OCI-LY1 (cell line): Measurements from ENCODE around the gene FAM13C.

Source experiments
- CTCF ChIP-seq: fragments of 200-600 bp; sonication (generic), shearing (Covaris generic); IDR thresholded peaks from 2 replicates; pipeline ENCODE4 v1.5.1; 2017; ENCODE audit warnings: mild to moderate bottlenecking, antibody characterized with exemption, low read length, moderate library complexity, mixed read lengths
- EZH2 ChIP-seq: fragments of 200-600 bp; sonication (generic), shearing (Covaris generic); IDR thresholded peaks from 2 replicates; pipeline ENCODE4 v1.8.0; 2017; ENCODE audit warnings: borderline replicate concordance, mixed run types, mild to moderate bottlenecking, antibody characterized with exemption, low read length, moderate library complexity, mixed read lengths

- TF ChIP-seq CTCF (no peak), EZH2 (no peak)
These were observed 23.0 kb downstream of the FAM13C start for GRCh38 chr10:59339351-59339750.
